HL-60 (cell line): ENCODE results near the gene VSIG10L2.

Experiments
- CTCF ChIP-seq: IDR thresholded peaks from one replicate; pipeline ENCODE4 v1.5.1; 2011; ENCODE audit warnings: low read length, control low read depth, inconsistent platforms; ENCODE audit not compliant: insufficient read depth
- POLR2AphosphoS5 ChIP-seq: IDR thresholded peaks from 2 replicates; pipeline ENCODE4 v1.6.1; 2012; ENCODE audit warnings: low read depth

DNA sequence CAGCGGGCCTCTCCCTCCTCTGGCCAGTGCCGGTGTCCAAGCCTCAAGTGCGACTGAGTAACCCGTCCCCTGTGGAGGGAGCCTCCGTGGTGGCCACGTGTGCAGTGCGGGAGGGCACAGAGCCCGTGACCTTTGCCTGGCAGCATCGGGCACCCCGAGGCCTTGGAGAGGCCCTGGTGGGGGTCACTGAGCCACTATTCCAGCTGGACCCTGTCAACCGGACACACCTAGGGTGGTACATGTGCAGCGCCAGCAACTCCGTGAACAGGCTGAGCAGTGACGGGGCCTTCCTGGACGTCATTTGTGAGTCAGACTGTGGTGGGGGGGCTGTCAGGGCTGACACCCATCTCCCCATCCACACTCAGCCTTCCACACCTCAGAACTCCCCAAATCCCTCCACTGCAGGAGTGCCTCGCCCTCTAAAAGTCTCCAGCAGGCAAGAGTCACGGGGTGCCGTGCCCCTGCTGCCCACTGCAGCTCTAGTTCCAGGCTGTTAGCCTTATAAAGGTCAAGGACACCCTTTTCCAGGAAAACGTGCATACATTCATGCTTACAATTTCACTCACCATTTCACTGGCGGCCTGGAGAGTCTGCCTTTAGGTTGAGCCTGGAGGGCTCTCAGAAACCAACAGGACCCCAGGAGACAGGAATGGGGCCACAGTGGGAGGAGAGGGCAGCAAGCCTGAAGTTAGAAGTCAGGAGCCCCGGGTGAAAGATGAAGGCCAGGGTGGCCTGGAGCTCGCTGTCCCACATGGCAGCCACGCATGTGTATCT is 2.6 kb downstream of the VSIG10L2 start:
- TF ChIP-seq CTCF = no peak
- no peak for TF ChIP-seq POLR2AphosphoS5
